HG02798 (cell line): Measurements from ENCODE around the gene ARHGAP40.
A peak's percentile ranks its signal among the peaks of the same experiment; 100 is the strongest.

Experiments
- ATAC-seq: cut with Tn5 transposase; IDR thresholded peaks from one replicate; pipeline ENCODE4 v1.9.1; 2021; ENCODE audit warnings: mild to moderate bottlenecking; ENCODE audit not compliant: unreplicated experiment, poor library complexity

The ARHGAP40 gene

DNA sequence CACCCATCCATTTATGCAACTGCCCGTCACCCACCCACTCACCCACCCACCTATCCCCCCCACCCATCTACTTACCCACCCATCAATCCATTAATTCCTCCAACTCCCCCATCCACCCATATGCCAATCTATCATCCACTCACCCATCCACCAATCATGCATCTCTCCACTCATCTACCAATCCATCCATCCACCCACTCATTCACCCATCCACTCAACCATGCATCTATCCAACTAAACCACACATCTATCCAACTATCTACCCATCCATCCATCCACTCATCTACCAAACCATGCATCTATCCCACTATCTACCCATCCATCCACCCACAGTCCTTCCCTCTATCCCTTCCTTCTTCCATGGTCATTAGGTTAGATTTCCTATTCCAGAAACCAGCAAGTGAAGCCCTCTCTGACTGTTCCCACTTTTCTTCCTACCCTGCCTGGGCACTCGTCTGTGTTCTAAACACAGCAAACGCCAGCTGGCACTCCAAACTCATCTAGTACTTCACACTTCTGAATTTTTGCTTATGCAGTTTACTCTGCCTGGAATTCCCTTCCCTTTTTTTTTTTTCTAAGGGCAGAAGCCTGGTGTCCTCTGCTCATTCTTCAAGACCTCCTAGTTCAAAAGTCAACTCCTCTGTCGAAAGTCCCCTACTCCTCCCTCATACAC lies 43.1 kb downstream of the ARHGAP40 start:
- no peak for ATAC-seq

- no peak for ATAC-seq
Observed at GRCh38 chr20:38645351-38645750, 43.7 kb downstream of the ARHGAP40 start.

- peak; percentile 79 for ATAC-seq
Observed at GRCh38 chr20:38645980-38646858, 44.6 kb downstream of the ARHGAP40 start.

GRCh38 chr20:38649275-38649891 lies 47.8 kb downstream of the ARHGAP40 start:
- no peak for ATAC-seq

GRCh38 chr20:38650010-38650409 lies 48.4 kb downstream of the ARHGAP40 start:
- ATAC-seq: no peak

- ATAC-seq: no peak
Observed at GRCh38 chr20:38651154-38651553, 49.5 kb downstream of the ARHGAP40 start.

DNA sequence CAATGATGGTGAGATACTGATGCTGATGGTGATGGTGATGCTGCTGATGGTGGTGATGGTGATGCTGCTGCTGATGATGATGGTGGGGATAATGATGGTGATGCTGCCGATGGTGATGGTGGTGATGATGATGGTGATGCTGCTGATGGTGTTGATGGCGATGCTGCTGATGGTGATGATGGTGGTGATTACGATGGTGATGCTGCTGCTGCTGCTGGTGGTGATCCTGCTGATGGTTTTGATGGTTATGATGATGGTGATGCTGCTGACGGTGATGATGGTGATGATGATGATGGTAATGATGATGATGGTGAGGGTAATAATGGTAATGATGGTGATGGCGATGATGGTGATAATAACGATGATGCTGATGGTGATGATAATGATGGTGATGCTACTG lies 50.0 kb downstream of the ARHGAP40 start:
- no peak for ATAC-seq

- no peak for ATAC-seq
Observed at GRCh38 chr20:38652995-38653394, 51.4 kb downstream of the ARHGAP40 start.

DNA sequence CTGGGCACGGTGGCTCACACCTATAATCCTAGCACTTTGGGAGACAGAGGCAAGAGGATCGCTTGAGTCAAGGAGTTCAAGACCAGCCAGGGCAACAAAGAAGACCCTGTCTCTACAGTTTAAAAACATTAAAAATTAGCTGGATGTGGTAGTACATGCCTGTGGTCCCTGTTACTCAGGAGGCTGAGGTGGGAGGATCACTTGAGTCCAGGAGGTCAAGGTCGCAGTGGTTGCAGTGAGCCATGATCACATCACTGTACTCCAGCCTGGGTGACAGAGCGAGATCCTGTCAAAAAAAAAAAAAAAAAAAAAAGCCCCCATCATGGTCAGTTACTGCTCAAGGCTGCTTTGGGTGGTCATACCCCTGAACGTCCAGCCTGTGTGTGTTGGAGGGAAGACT lies 55.8 kb downstream of the ARHGAP40 start:
- no peak for ATAC-seq

- no peak for ATAC-seq
Observed at GRCh38 chr20:38658879-38659596, 57.4 kb downstream of the ARHGAP40 start.

- no peak for ATAC-seq
Observed at GRCh38 chr20:38659597-38659880, 57.9 kb downstream of the ARHGAP40 start.

DNA sequence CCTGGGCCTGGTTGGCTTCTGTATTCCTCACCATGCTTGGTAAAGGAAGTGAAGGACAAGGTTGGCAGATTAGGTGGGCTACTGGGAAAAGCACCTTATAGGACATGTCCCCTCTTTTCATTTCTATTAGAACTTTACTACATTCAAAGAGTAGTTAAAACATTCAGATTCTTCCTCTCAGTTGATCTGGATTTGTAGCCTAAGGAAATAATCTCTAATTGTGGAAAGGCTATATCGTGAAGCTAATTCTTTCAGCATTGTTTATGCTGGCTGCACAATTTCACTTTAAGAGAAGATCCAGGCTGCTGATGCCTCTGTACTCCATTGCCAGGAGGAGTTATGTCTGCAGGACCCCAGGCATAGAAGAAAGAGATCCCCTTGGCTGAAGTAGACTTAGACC lies 58.8 kb downstream of the ARHGAP40 start:
- ATAC-seq: no peak

DNA sequence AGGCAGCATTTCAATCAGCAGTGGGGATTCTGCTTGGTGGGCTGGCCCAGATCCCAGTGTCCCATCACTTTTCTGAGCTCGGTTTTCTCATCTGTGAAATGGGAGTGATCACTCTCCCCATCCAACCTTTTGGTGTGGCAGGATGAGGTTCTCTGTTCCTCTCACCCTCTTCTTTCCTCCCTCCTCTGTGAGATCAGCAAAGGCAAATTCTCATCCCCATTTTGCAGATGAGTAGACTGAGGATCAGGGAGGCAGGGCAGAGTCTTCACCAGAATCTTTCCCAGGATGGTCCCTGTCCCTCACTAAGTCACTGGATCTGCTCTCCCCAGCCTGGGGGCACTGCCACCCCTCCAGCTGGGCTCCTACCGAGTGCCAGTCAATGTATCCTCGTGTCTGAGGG lies 62.1 kb downstream of the ARHGAP40 start:
- no peak for ATAC-seq

DNA sequence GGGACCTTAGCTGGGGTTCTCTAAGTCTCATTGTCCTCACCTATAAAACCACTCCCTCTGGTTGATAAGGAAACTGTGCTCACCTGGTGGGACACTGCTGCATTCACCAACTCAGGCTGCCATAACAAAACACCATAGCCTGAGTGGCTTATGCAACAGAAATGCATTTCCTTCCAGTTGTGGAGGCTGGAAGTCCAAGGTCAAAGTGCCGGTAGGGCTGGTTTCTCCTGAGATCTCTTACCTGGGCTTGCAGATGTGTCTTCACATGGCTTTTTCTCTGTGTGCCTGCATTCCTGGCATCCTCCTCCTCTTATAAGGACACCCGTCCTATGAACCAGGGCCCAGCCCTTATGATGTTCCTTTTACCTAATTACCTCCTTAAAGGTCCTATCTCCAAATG lies 62.7 kb downstream of the ARHGAP40 start:
- no peak for ATAC-seq

GRCh38 chr20:38665094-38665493 lies 63.5 kb downstream of the ARHGAP40 start:
- ATAC-seq: no peak

DNA sequence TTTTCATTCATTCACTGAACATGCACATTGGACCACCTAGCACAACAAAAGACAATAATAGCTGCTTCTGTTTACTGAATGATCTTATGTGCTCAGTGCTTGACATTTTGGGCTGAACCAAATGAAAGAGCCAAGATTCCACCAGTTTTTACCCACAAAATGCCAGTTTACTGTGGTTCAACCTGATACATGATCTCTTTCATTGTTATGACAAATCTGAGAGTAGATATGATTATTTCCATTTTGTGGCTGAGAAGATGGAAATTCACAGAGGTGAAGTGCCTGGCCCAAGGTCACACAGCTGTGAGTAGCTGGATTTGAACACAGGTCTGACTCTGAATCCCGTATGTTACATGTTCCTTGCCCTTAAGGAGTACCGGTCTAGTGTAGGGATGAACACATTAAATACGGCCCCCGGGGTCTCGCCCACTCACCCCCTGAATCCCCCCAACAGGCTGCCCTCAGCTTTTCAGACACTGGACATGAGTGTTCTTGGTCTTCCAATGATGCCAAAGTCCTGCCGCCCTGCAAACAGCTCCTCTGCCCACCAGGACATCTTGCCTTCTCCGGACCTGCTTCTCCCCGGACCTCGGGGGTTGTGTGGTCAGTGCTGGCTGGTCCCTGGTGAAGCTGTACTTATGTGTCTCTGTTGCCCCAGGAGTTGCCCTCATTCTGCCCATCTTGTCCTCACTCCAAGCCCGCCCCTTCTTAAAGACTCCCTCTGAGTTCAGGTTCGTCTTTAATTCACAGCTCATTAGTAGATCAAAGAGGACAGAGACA lies 64.1 kb downstream of the ARHGAP40 start:
- no peak for ATAC-seq

DNA sequence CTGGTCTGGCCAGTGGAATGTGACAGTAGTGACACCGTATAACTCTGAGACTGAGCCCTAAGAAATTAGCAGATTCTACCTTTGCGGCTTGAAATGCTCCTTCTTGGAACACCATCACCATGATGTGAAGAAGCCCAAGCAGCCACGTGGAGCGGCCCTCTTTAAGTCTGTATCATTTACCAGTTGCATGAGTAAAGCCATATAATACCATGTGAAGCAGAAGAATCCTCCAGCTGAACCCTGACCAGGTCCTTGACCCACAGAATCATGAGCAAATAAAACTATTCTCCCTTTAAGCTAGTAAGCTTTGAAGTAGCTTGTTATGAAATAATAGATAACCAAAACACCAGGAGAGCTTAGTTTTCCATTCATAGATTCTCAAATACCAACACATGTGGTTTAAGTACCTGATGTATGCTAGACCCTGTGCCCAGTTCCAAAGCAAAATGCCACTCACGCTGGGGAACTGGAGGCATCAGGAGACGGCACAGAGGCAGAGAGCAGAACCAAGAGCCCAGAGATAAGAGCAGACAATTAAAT lies 65.9 kb downstream of the ARHGAP40 start:
- no peak for ATAC-seq

DNA sequence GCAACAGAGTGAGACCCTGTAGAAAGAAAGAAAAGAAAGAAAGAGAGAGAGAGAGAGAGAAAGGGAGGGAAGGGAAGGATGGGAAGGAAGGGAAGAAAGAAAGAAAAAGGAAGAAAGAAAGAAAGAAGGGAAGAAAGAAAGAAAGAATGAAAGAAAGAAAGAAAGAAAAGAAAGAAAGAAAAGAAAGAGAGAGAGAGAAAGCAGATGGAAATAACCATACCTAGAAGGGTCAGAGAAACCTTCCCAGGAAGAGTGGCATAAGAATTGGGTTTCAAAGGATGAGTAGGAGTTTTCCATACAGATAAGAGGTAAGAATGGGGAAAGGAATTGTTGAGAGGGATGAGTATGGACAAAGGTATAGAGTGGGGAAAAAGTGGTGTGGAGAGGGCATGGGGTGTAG lies 68.1 kb downstream of the ARHGAP40 start:
- no peak for ATAC-seq

DNA sequence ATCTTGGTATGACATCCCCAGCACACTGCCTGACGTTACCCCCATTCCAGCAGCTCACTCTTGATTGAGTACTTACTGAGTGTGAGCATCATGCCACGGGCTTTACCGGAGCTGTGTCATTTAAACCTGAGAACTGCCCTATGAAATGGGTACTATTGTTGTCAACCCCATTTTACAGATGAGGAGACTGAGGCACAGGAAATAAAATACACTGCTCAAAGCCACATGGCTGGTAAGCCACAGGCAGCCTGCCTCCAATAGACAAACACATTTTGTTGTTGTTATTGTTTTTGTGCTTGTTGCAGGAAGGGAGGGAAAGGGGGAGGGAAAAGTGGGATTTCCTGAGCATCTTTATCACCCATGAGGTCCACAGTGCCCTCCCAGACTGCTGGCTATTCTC lies 69.2 kb downstream of the ARHGAP40 start:
- no peak for ATAC-seq

- no peak for ATAC-seq
Observed at GRCh38 chr20:38671186-38671585, 69.6 kb downstream of the ARHGAP40 start.
